ENCODE measurements around the gene MYL5. TPM values are rescaled to one million over a fixed set of nuclear protein-coding genes. Genes with fewer than 3 reads are reported as not detected.

The MYL5 gene
- total RNA-seq (1 to 10 TPM; 2.4 to 4.6 TPM), polyA plus RNA-seq (1 to 10 TPM; 4.8 to 5.0 TPM)

- Histone ChIP-seq H3K9me3 (ENCODE audit: control insufficient read depth in 4 of 4, low read length in 3 of 4) (no peaks in the 10 kb centered on the region), H3K27me3 (ENCODE audit: control insufficient read depth in 4 of 4, insufficient read depth in 4 of 4, low read length in 3 of 4) (no peaks in the 10 kb centered on the region), H3K36me3 (ENCODE audit: control insufficient read depth in 4 of 4, insufficient read depth in 3 of 4, low read depth in 1 of 4, low read length in 3 of 4) (peaks cover 5 to 18% (median 14%) of the 10 kb centered on the region in 4 donors), H3K4me3 (ENCODE audit: low read depth in 1 of 3, low read length in 3 of 3) (peak within 1 kb of the TSS; percentile 90 to 94 (median 92)), H3K9ac (ENCODE audit: low read depth in 1 of 2, low read length in 2 of 2) (peak within 1 kb of the TSS; percentile 70 to 96), H3K4me1 (ENCODE audit: control insufficient read depth in 4 of 4, insufficient read depth in 4 of 4, low read length in 3 of 4) (peaks cover 8 to 19% (median 15%) of the 10 kb centered on the region in 4 donors), H3K27ac (ENCODE audit: low read depth in 1 of 2, low read length in 2 of 2) (peak within 1 kb of the TSS; percentile 94 to 95)
- under 1% methylated on average over 84 of the region's 84 CpGs for WGBS
- peak; percentile 97 for DNase-seq (ENCODE audit: low spot score)
- peak; percentile 91 for TF ChIP-seq YY1 (IDR thresholded peaks at IDR 0.05)
- TF ChIP-seq RXRA (IDR thresholded peaks at IDR 0.05): no peak
- TF ChIP-seq RAD21 (IDR thresholded peaks at IDR 0.05): peak in 1 of 2 donors; percentile 46
- peak; percentile 72 to 95 for TF ChIP-seq EGR1 (IDR thresholded peaks at IDR 0.05; ENCODE audit: low read depth in 2 of 2)
- TF ChIP-seq CTCF (IDR thresholded peaks at IDR 0.05; ENCODE audit: low read depth, low read length, missing input control): peak; percentile 98
- TF ChIP-seq GABPA (IDR thresholded peaks at IDR 0.05 in 1 of 2, conservative IDR thresholded peaks at IDR 0.05 in 1 of 2): peak in 1 of 2 donors; percentile 92
Measured at GRCh38 chr4:674172-675035, at the start of gene MYL5, which contains the start of gene ATP5ME. Gene MYL5, plus strand, starts transcription at chr4:674542. Its CDS starts 3,485 bp downstream, at chr4:678027. Gene ATP5ME, minus strand, starts transcription at chr4:674276. Its CDS starts 29 bp downstream, at chr4:674247.

- TF ChIP-seq ZBTB33 (IDR thresholded peaks at IDR 0.05): no peak
- TF ChIP-seq RXRA (IDR thresholded peaks at IDR 0.05): no peak
- no peak for TF ChIP-seq RAD21 (IDR thresholded peaks at IDR 0.05)
- TF ChIP-seq FOXA2 (IDR thresholded peaks at IDR 0.05): no peak
- no peak for TF ChIP-seq NR2F2 (IDR thresholded peaks at IDR 0.05)
- no peak for TF ChIP-seq YY1 (IDR thresholded peaks at IDR 0.05)
Measured at GRCh38 chr4:624705-625590, 49.4 kb upstream of the MYL5 start, which contains the start of gene PDE6B. Gene PDE6B, plus strand, starts transcription at chr4:625573. Its CDS starts 54 bp downstream, at chr4:625627.

More at GRCh38 chr4:624705-625590, 49.4 kb upstream of the MYL5 start, which contains the start of gene PDE6B:
- H3K36me3 ChIP-seq (ENCODE audit: control insufficient read depth in 4 of 4, insufficient read depth in 3 of 4, low read depth in 1 of 4, low read length in 3 of 4): no peaks in the 10 kb centered on the region
- H3K9me3 ChIP-seq (ENCODE audit: control insufficient read depth in 4 of 4, low read length in 3 of 4): no peaks in the 10 kb centered on the region
- H3K27me3 ChIP-seq (ENCODE audit: control insufficient read depth in 4 of 4, insufficient read depth in 4 of 4, low read length in 3 of 4): no peaks in the 10 kb centered on the region
- no peak within 1 kb of the TSS for H3K27ac ChIP-seq (ENCODE audit: low read depth in 1 of 2, low read length in 2 of 2)
- H3K4me3 ChIP-seq (ENCODE audit: low read depth in 1 of 3, low read length in 3 of 3): no peak within 1 kb of the TSS
- no peaks in the 10 kb centered on the region for H3K4me1 ChIP-seq (ENCODE audit: control insufficient read depth in 4 of 4, insufficient read depth in 4 of 4, low read length in 3 of 4)
- WGBS: 82% methylated on average over 21 of the region's 21 CpGs
- no peak for DNase-seq (ENCODE audit: low spot score)
- no peak within 1 kb of the TSS for H3K9ac ChIP-seq (ENCODE audit: low read depth in 1 of 2, low read length in 2 of 2)

Data from liver (tissue), 9 donors.